ENCODE data around the gene PLEKHA5.
"Not testable (repeated sequence)": the region's sequence is repeated elsewhere in the genome, so short reads cannot be mapped to it uniquely, and the experiment has no call there.

The PLEKHA5 gene, protein sequence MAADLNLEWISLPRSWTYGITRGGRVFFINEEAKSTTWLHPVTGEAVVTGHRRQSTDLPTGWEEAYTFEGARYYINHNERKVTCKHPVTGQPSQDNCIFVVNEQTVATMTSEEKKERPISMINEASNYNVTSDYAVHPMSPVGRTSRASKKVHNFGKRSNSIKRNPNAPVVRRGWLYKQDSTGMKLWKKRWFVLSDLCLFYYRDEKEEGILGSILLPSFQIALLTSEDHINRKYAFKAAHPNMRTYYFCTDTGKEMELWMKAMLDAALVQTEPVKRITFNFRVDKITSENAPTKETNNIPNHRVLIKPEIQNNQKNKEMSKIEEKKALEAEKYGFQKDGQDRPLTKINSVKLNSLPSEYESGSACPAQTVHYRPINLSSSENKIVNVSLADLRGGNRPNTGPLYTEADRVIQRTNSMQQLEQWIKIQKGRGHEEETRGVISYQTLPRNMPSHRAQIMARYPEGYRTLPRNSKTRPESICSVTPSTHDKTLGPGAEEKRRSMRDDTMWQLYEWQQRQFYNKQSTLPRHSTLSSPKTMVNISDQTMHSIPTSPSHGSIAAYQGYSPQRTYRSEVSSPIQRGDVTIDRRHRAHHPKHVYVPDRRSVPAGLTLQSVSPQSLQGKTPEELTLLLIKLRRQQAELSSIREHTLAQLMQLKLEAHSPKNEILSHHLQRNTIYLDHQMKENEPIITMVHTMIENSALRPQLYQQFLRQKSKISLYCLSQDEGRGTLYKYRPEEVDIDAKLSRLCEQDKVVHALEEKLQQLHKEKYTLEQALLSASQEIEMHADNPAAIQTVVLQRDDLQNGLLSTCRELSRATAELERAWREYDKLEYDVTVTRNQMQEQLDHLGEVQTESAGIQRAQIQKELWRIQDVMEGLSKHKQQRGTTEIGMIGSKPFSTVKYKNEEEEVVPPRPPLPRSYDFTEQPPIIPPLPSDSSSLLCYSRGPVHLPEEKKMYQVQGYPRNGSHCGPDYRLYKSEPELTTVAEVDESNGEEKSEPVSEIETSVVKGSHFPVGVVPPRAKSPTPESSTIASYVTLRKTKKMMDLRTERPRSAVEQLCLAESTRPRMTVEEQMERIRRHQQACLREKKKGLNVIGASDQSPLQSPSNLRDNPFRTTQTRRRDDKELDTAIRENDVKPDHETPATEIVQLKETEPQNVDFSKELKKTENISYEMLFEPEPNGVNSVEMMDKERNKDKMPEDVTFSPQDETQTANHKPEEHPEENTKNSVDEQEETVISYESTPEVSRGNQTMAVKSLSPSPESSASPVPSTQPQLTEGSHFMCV

DNA sequence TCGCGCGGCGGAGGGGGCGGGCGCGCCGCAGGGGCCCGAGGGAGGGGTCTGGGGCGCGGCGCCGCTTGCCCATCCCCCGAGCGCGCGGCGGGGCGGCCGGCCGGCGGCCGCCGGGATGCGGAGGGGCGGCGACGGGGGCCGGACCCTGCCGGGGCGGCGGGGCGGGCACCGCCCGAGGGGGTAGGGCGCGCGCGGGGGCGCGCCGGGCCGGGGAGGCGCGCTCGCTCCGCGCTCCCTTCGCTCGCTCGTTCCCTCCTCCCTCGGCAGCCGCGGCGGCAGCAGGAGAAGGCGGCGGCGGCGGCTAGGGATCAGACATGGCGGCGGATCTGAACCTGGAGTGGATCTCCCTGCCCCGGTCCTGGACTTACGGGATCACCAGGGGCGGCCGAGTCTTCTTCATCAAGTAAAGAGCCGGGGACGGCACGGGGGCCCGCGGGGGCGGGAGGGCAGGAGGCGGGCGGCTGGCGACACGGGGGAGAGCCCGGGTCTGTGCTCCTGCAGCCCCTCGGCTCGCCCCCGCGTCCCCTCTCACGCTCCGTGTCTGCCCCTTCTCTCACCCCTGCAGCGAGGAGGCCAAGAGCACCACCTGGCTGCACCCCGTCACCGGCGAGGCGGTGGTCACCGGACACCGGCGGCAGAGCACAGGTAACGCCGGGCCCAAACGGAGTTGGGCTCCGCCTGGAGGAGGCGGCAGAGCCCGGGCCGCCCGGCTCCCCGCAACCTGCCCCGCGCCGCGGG, at the start of gene PLEKHA5:
PLEKHA5 (plus strand) TSS at position 248 of the 738 bp plus-strand sequence; CDS start at position 315, 67 bp downstream.
- DNase-seq = peak; percentile 43

DNA sequence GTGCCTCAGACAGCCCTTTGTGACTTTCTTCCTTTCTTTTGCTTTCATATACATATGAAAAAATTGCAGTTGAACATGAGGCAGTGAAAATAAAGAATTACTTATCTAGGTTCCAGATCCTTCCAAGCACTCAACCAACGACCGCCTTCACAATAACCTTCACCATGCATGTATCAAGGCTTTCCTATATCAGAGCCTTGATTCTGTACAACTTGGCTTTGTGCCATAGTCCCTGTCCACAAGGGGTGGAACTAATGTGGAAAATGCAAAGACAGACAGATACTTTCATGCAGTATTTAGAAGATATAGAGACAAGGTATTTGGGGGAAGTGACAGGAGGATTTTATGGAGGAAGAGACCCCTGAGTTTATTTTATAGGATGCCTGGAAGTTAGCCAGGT, 48.6 kb upstream of the PLEKHA5 start:
- DNase-seq = no peak

DNA sequence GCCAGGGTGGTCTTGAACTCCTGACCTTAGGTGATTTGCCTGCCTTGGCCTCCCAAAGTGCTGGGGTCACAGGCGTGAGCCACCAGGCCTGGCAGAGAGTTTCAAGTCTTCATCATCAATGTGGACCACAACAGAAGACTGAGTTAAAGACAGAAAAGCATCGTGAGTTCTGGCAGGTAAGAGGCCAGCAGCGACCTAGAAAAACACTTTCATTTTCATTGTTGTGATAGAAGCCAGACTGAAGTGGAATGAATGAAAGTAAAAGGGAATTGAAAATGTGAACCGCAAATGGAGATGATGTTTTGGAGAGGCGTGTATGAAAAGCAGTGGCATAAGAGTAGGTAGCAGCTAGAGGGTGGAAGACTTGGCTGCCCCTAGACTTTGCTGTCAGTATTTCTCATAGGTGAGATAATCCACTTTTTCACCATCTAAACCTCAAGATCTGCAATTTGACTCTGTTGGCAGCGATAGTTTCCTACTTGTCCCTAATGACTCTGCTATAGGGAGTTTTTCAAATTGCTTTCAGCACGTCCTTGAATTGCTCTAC, 47.1 kb upstream of the PLEKHA5 start:
- no peak for DNase-seq

DNA sequence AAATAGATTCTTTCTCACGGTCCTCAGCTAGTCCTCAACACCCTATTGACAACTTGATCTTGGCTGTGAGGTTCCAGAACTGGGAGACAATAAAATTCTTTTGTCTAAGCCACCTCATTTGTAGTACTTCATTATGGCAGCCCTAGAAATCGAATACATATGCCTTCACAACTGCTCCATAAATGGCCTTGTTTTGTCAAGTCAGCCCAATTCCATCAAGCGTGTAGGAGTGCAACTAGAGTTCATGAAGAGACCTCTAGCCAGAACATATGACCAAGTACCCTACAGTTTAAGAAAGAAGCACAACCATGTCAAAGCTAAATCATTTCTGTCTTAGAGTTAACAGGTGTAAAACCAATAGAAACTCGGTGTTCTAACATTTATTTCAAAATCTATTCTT, 45.0 kb upstream of the PLEKHA5 start:
- no peak for DNase-seq

DNA sequence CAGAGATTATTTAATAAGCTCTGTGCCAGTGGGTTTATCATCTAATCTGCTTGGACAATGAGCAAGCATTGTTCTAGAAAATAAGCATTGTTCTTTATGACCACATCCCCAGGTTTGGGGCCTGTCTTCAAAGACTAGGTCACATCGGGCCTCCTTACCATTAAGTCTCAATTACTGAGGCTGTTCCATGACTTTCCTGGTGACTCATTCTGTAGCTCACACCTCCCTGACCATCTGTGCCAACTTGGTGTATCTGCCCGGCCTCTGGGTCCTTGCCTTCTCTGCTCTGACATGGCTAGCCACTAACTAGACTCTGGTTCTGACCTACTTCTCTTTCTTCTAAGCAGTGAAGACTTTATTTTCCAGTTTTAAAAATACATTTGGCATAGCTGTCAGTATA, 44.4 kb upstream of the PLEKHA5 start:
- no peak for DNase-seq

DNA sequence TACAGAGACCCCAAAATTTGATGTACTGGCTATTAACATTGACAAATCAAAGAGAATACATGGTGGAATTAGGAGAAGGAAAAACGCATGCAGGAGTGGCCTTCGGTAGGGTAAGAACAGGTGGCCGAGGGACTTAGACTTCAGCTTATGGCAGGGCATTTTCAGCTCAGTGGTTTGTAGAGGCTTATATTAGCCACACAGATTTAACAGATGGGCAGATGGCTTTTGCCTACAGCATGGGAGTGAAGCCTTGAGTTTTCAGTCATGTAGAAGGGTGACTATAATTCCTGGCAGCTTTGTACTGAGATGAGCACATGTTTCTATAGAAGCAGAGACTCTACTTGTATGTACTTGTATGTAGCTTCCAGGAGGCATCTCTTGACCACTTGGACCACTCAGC, 40.9 kb upstream of the PLEKHA5 start:
- no peak for DNase-seq

DNA sequence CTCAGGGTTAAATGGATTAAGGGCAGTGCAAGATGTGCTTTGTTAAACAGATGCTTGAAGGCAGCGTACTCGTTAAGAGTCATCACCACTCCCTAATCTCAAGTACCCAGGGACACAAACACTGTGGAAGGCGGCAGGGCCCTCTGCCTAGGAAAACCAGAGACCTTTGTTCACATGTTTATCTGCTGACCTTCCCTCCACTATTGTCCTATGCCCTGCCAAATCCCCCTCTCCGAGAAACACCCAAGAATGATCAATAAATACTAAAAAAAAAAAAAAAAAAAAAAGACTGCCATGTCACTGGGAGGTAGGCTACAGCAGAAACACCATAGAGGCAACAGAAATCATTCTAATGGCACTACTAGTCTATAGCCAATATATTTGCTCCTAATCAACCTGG, 37.1 kb upstream of the PLEKHA5 start:
- DNase-seq = not testable (repeated sequence)

DNA sequence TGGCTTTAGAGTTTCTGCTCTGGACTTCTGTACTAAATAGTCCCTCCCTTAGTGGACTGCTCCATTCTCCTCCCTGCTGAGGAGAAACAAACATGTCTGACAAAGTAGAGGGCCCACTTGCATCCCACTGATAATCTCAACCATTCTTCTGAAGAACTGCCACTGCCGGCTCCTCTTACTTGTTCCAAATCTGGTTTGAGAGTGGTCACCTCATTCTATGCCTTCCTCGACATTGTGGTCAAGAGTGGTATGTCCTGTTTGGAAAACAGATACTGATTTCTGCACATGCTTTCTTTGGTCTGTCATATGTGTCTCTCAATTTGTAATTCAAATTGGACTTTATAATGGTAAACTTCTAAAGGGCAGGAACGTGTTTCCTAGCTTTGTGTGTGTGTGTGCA, 36.3 kb upstream of the PLEKHA5 start:
- DNase-seq = no peak

DNA sequence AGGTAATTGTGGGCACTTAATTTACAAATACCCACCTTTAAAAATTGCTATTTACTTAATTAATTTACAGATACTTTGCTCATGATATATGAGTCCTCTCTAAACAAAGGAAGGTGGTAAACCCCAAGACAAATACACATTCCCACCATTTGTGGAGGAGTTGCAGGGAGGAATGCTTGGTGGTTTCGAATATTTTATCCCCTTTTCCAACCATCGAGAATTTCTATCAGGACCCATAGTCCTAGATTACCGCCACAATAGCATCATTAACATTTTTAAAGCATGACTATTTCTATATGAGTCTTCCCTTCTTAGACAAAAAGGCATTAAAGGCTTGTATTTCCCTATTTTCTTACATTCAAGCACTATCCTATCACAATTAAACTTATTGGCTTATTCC, 34.2 kb upstream of the PLEKHA5 start:
- DNase-seq = no peak

DNA sequence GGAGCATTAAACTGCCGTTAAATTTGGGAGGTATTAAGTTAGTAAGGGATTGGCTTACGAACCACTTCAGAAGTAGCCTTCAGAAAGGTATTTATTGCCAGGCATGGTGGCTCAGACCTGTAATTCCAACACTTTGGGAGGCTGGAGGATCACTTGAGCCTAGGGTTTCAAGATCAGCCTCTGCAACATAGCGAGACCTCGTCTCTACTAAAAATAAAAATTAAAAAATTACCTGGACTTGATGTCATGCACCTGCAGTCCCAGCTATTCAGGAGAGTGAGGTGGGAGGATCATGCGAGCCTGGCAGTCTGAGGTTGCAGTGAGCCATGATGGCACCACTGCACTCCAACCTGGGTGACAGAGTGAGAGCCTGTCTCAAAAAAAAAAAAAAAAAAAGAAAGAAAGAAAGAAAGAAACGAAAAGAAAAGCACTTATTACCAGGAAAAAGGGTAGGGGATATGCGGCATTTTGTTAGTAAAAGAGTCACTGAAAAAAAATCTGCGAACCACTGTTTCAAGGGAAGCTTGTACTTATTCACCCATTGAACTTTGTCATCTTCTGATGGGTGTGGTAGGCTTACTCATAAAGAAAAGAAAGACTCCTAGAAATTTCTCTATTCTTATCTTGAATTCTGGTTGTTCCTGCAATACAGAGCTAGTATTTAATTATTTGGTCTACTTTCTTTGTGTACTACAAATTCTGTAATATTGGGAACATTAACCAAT, 33.6 kb upstream of the PLEKHA5 start:
- DNase-seq = no peak

DNA sequence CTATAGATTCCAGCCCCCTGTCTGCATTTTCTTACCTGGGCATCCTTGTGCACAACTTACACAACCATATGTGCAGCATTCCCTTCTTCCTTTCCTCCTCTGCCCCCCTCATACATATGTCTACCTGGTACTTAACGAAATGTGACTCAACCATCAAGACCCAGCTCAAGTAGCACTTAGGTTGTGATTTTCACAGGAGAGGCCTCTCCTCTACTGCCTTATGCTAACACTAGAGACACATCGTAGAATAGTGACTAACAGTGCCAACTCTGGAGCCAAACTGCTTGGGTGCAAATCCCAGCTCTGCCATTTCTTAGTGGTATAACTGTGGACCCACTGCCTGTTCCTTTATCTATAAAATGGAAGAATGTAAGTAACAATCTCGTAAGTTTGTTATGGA, 24.1 kb upstream of the PLEKHA5 start:
- no peak for DNase-seq

DNA sequence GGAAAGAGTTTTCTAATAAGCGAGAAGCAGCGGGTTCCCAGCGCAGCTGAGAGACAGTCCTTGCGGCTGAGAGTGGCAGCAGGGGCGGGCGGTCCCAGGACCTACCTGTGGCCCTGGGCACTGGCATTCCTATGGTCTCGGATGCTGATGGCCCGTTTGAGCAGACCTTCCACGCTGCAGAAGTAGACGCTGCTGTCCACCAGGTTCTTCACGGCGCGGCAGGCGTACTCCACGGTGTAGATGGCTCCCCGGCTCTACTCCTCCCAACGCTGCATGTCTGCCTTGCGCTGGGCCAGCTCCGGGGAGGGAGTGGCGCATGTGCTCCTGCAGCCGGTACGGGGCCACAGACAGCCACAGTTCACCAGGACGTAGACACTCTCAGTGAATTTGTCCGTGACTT, 21.8 kb upstream of the PLEKHA5 start:
- DNase-seq = no peak

DNA sequence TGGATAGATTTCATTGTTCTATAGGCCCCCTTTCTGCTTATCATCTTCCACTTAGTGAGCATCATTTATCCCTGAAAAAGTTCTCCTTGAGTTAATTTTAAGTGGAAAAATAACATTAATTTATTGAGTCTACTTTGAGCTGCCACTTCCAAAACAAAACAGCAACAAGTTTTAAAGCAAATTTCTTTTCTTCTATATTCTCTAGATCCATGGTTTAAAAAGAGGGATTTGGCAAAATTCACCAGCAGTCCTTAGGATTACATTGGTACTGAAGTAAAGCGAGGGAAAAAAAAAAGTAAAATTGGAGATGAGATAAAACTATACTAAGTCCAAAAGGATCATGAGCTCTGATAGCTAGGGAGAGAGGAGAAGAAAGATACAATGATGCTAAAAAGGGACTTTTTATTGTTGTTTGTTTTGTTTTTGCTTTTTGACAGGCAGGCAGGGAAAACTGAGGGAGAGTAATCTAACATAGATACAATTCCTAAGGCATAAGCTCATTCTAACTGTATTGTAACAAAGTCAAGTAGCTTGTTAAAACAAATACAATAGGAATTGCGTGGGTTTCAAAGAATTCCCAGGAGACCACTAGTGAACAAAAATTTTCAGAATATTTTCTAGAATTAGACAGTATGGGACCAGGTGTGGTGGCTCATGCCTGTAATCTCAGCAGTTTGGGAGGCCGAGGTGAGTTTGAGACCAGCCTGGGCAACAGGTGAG, 19.2 kb upstream of the PLEKHA5 start:
- no peak for DNase-seq

DNA sequence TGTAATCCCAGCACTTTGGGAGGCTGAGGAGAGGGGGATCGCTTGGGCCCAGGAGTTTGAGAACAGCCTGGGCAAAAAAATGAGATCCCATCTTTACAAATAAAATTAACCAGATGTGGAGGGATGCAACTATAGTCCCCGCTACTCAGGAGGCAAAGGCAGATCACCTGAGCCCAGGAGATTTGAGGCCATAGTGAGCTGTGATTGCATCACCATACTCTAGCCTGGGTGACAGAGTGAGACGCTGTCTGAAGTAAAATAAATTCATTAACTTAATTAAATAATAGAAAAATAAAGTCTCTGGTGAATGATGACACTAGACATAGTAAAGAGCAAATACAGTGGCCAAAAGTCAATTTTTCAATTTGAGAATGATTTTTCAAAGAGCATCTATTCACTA, 16.1 kb upstream of the PLEKHA5 start:
- no peak for DNase-seq

DNA sequence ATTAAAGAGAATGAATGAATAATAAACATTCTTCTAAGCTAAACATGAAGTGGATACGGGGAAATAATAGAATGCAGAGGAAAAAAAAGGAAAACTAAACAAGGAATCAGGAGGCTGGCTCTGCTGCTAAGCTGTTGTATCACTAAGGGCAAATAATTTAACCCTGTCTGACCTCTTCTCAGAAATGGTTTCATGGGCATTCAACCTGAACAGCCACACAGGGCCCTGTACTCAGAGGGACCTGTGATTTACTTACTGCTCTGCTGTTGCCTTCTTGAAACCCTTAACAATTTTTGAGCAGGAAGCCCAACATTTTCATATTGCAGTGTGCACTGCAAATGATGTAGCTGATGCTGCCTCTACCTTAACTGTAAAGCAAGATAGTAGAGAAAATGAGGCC, 14.2 kb upstream of the PLEKHA5 start:
- no peak for DNase-seq

DNA sequence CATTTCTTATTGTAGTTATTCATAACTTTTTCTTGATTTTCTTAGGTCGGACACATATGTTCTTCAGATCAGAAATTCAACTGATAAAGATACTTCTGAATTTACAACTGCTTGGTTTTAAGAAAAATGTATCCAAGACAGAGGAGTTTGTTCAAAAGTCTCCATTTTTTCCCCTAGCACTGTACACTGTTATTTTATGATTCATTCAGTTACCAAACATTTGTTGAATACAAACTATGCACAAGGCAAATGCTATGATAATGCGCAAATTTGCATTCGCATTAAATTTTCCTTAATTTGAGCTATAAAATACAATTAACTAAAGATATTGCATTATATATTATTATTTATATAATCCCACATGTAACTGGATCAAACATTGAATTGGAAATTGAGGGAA, 10.1 kb upstream of the PLEKHA5 start:
- DNase-seq = no peak

DNA sequence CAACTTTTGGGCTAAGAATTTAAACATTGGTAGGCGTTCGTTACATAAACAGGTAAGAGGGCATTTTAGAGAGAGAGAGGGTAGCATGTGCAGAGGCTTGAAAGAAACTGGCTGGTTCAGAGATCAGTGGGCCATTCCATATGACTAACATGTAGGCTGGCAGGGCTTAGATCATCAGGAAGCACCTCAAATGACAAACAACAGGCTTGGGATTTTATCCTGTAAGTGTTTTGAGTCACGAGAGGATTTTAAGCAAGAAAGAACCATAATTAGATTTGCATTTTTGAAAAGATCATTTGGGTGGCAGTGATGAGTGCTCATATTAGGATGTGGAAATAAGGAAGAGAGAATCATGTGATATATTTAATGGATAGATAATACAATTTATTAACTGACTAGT, 8.7 kb upstream of the PLEKHA5 start:
- DNase-seq = no peak

DNA sequence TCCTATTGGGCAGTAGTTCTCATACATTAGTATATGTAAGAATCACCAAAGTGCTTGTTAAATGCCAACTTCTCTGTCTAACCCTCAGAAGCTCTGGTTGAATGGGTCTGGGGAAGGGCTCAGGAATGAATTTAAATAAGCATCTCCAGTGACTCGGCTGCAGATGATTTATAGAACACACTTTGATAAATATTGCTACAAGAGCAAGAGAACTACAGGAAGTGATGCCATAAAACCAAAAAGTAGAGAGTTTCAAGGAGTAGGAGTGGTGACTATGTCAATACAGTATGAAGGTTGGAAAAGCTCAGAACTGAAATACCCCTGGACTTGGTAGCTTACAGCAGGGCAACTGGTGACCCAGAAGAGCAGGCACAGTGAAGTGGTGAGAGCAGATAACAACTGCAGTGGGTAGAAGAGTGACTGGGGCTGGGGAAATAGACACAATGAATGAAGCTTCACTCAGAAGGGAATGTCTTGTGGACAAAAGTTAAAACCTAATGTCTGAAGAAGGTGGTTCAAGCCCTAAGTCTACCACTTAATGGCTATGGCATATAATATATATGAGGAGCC, 8.0 kb upstream of the PLEKHA5 start:
- no peak for DNase-seq

DNA sequence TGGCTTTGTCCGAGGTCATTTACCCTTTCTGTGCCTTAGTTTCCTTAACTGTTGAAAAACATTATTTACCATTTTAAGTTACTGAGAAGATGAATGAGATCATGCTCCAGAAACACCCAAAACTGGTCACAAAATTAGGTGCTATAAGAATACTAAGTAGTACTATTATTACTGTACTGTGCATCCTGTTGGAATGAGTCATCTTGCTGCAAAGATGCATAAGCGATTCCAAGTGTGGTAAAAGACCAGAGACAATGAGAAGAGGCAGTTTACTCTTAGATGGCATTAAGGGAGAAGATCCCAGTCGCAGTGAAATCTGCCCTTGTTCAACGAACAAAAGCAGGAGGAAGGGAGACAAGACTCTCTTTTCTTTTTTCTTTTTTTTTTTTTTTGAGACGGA, 4.2 kb upstream of the PLEKHA5 start:
- DNase-seq = no peak

DNA sequence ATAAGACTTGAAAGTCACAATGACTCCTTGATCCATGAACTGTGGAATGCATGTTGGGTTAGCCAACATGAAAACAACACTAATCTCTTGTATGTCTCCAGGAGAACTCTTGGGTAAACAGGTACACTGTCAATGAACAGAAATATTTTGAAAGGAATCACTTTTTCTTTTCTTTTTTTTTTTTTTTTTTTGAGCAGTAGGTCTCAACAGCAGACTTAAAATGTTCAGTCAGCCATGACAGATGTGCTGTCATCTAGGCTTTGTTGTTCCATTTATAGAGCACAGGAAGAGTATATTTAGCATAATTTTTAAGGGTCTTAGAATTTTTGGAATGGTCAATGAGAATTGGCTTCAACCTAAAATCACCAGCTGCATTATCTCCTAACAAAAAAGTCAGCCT, 2.3 kb upstream of the PLEKHA5 start:
- no peak for DNase-seq

DNA sequence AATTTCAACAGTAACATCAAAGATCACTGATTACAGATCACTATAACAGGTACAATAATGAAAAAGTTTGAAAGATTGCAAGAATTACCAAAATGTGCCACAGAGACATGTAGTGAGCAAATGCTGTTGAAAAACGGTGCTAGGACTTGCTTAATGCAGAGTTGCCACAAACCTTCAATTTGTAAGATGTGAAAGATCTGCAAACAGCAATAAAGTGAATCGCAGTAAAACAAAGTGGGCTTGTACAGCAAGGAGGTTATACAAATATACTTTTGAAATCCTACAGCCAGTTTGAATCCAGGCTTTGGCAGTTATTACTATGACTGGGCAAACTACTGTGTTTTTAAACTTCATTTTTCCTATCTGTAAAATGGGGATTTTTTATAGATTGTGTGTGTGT, 1.0 kb upstream of the PLEKHA5 start:
- DNase-seq = no peak
